ENCODE results near the gene CLASRP.

The CLASRP gene

GRCh38 chr19:45110851-45111266, 72.0 kb downstream of the CLASRP start (continued):
- TF ChIP-seq, protein P1, sequence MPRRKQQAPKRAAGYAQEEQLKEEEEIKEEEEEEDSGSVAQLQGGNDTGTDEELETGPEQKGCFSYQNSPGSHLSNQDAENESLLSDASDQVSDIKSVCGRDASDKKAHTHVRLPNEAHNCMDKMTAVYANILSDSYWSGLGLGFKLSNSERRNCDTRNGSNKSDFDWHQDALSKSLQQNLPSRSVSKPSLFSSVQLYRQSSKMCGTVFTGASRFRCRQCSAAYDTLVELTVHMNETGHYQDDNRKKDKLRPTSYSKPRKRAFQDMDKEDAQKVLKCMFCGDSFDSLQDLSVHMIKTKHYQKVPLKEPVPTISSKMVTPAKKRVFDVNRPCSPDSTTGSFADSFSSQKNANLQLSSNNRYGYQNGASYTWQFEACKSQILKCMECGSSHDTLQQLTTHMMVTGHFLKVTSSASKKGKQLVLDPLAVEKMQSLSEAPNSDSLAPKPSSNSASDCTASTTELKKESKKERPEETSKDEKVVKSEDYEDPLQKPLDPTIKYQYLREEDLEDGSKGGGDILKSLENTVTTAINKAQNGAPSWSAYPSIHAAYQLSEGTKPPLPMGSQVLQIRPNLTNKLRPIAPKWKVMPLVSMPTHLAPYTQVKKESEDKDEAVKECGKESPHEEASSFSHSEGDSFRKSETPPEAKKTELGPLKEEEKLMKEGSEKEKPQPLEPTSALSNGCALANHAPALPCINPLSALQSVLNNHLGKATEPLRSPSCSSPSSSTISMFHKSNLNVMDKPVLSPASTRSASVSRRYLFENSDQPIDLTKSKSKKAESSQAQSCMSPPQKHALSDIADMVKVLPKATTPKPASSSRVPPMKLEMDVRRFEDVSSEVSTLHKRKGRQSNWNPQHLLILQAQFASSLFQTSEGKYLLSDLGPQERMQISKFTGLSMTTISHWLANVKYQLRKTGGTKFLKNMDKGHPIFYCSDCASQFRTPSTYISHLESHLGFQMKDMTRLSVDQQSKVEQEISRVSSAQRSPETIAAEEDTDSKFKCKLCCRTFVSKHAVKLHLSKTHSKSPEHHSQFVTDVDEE (CRISPR knock-in tag; IDR thresholded peaks at IDR 0.05) = no peak
- TF ChIP-seq CREB5 (CRISPR knock-in tag; IDR thresholded peaks at IDR 0.05; ENCODE audit: low read depth) (no peak), SNAI2 (CRISPR knock-in tag; IDR thresholded peaks at IDR 0.05) (no peak), ZNF8 (CRISPR knock-in tag; IDR thresholded peaks at IDR 0.05) (no peak), ZNF565 (CRISPR knock-in tag; conservative IDR thresholded peaks at IDR 0.05; ENCODE audit: low read depth) (no peak), ZNF70 (CRISPR knock-in tag; IDR thresholded peaks at IDR 0.05) (no peak), ZFP30 (CRISPR knock-in tag; IDR thresholded peaks at IDR 0.05) (no peak), ARNTL (CRISPR knock-in tag; IDR thresholded peaks at IDR 0.05; ENCODE audit: borderline replicate concordance, low read depth) (no peak), GLIS3 (CRISPR knock-in tag; IDR thresholded peaks at IDR 0.05) (no peak)

DNA sequence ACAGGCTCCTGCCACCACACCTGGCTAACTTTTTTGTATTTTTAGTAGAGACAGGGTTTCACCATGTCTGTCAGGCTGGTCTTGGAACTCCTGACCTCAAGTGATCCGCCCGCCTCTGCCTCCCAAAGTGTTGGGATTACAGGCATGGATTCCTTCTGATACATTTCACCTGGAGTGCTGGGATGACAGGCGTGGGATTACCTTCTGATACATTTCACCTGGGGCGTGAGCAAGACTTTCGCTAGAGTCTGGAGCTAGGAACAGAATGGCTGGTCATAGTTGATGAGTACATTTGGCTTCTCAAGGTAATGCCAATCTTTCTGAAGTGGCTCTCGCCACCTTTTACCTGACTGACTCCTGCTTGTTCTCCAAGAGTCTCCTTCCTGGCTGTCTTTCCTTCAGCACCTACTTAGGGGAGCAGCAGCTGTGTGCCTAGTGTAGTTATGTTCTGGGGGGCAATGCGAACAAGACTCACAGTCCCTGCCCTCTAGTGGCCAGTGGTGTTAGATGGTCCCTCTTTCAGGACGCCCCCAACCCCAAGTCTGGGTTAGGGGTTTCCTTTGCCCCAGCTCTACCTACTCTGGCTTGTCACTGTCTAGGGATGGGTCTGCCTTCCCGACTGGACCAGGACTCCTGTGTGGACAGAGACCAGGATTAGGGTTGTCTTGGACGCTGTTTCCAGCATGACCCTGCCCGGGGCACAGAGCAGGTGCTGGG, 73.4 kb downstream of the CLASRP start:
- ATAC-seq = no peak
- TF ChIP-seq BACH2 (CRISPR knock-in tag; IDR thresholded peaks at IDR 0.05; ENCODE audit: borderline replicate concordance) = no peak
- TF ChIP-seq GLIS3 (CRISPR knock-in tag; IDR thresholded peaks at IDR 0.05) = no peak
- no peak for TF ChIP-seq ZFP30 (CRISPR knock-in tag; IDR thresholded peaks at IDR 0.05)
- no peak for TF ChIP-seq TOX (CRISPR knock-in tag; IDR thresholded peaks at IDR 0.05; ENCODE audit: borderline replicate concordance)
- no peak for TF ChIP-seq ZNF8 (CRISPR knock-in tag; IDR thresholded peaks at IDR 0.05)
- no peak for TF ChIP-seq PPARA (CRISPR knock-in tag; IDR thresholded peaks at IDR 0.05; ENCODE audit: borderline replicate concordance)
- TF ChIP-seq, protein P2, sequence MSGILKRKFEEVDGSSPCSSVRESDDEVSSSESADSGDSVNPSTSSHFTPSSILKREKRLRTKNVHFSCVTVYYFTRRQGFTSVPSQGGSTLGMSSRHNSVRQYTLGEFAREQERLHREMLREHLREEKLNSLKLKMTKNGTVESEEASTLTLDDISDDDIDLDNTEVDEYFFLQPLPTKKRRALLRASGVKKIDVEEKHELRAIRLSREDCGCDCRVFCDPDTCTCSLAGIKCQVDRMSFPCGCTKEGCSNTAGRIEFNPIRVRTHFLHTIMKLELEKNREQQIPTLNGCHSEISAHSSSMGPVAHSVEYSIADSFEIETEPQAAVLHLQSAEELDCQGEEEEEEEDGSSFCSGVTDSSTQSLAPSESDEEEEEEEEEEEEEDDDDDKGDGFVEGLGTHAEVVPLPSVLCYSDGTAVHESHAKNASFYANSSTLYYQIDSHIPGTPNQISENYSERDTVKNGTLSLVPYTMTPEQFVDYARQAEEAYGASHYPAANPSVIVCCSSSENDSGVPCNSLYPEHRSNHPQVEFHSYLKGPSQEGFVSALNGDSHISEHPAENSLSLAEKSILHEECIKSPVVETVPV (CRISPR knock-in tag; IDR thresholded peaks at IDR 0.05) = no peak
- no peak for TF ChIP-seq TCF4 (CRISPR knock-in tag; IDR thresholded peaks at IDR 0.05; ENCODE audit: borderline replicate concordance)
- TF ChIP-seq POU6F1 (CRISPR knock-in tag; IDR thresholded peaks at IDR 0.05; ENCODE audit: borderline replicate concordance, low read depth) = no peak
- no peak for TF ChIP-seq PATZ1 (CRISPR knock-in tag; IDR thresholded peaks at IDR 0.05; ENCODE audit: borderline replicate concordance)
- no peak for TF ChIP-seq ZC3H10 (CRISPR knock-in tag; IDR thresholded peaks at IDR 0.05)

DNA sequence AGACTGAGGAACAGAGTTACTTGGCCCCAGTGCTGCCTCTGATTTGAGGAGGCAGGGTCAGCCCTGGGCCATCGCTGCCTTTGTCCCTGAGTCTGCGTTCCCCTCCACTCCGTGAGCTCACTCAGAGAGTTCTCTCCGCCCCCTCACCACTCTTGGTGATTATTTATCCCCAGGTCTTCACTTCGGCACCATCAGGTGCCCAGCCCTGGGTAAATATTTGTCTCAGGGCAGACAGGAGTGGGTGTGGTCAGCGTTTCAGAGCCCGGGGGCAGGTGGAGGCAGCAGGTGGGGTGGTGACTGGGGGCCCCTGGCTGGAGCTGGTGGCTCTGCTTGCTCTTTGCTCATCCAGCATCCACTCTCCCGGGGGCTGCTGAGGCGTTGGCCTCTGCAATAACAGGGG, 74.8 kb downstream of the CLASRP start:
- no peak for TF ChIP-seq ARNTL (CRISPR knock-in tag; IDR thresholded peaks at IDR 0.05; ENCODE audit: borderline replicate concordance, low read depth)
- no peak for TF ChIP-seq PPARA (CRISPR knock-in tag; IDR thresholded peaks at IDR 0.05; ENCODE audit: borderline replicate concordance)
- TF ChIP-seq ZC3H10 (CRISPR knock-in tag; IDR thresholded peaks at IDR 0.05) = no peak
- TF ChIP-seq CREB5 (CRISPR knock-in tag; IDR thresholded peaks at IDR 0.05; ENCODE audit: low read depth) = no peak
- TF ChIP-seq GLIS3 (CRISPR knock-in tag; IDR thresholded peaks at IDR 0.05) = no peak
- TF ChIP-seq ZFP3 (CRISPR knock-in tag; IDR thresholded peaks at IDR 0.05) = no peak
- no peak for TF ChIP-seq ZNF8 (CRISPR knock-in tag; IDR thresholded peaks at IDR 0.05)
- TF ChIP-seq BACH2 (CRISPR knock-in tag; IDR thresholded peaks at IDR 0.05; ENCODE audit: borderline replicate concordance) = no peak
- no peak for TF ChIP-seq RARB (CRISPR knock-in tag; IDR thresholded peaks at IDR 0.05)
- TF ChIP-seq OSR1 (CRISPR knock-in tag; IDR thresholded peaks at IDR 0.05) = no peak
- ATAC-seq = no peak

Data from SK-N-SH treated with all-trans-retinoic acid at 6 μM for 48 hours (cell line).